GM19395 (cell line): Measurements from ENCODE around the gene MTCP1.

ENCODE experiments used
- ATAC-seq: cut with Tn5 transposase; IDR thresholded peaks from one replicate; pipeline ENCODE4 v1.9.1; 2021; ENCODE audit warnings: mild to moderate bottlenecking, moderate library complexity; ENCODE audit not compliant: unreplicated experiment

The MTCP1 gene

DNA sequence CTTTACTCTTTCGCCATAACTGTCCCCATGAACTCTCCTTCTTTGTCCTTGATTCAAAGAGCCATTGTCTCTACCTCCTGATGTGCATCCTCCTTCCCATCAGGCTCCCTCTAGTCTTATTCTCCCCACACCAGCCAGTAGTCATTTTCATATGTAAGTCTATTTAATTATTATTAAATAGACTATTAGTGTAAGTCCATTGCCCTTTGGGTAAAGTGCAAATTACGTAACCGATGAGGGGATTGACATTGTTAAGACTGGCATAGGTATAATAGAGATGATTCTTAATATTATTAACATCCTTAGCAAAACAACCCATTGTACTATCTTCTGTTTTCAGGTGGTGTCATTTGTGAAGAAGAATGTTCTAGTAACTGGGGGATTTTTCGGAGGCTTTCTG is 16.7 kb downstream of the MTCP1 start:
- ATAC-seq, result no peak

DNA sequence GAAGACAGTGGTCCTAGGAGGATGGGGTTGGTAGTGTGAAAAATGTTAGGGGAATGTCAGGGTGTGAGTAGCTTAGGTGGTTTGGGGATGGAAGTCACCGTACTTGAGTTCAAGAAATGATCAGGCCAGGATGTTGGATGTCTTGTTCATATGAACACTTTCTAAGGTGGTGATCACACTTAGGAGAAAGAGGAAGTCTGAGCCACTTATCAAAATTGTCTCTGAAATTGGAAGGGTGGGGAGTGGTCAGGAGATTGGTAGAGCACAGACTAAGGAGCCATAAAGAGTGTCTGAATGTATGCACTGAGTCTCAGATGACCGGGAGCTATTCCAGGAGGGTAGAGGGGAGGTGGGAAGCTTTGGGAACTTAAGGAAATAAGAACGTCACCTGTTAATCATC is 17.3 kb downstream of the MTCP1 start:
- ATAC-seq, result no peak

DNA sequence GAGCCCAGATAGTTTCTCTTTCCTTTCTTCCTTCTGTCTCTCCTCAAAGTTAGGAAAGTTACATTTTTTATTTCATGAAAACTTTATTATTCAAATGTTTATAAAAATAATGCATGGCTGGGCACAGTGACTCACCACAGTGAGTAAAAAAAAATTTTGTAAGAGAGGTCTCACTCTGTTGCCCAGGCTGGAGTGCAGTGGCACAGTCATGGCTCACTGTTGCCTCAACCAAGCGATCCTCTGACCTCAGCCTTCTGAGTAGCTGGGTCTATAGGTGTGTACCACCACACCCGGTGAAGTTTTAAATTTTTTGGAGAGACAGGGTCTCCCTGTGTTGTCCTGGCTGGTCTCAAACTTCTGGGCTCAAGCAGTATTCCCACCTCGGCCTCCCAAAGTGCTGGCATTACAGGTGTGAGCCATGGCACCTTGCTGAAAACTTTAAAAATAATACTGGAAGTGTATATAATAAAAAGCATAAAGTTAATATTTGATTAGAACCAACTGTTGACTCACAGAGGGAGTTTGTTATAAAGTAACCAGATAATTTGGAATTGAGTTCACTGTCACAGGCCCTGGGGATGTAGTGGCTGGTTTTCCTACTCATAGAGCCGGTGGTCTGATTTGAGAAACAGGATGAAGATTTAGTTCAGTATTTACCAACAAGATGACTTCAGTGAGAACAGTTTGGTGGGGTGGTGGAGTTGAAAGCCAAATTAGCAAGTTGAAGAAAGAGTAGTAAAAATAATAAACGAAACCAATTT is 18.0 kb downstream of the MTCP1 start:
- ATAC-seq, result no peak

DNA sequence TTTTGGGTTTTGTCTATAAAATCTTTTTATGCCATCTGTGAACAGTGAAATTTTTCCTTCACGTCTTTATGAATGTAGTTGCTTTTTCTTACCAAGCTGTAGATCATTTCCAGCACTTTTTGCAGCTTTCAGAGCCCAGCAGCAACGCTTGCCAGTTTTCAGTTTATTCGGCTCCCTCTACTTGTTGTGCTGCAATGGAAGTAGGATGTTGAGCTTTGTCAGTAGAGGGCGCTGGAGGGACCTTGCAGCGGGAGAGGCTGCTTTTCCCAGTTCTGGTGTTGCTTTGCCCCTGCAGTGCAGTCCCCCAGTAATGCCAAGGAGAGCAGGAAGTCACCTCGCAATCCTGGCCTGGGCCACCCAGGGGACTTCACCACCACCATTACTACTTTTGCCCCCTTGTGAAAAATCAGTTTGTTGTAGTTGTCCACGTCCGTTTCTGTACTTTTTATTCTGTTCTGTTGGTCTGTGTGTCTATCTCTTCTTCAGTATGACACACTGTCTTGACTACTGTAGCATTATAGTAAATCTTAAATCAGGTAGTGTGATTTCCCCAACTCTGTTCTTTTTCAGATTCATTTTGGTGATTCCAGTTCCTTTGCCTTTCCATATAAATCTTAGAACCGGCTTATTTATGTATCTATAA is 21.8 kb downstream of the MTCP1 start:
- ATAC-seq, result no peak

DNA sequence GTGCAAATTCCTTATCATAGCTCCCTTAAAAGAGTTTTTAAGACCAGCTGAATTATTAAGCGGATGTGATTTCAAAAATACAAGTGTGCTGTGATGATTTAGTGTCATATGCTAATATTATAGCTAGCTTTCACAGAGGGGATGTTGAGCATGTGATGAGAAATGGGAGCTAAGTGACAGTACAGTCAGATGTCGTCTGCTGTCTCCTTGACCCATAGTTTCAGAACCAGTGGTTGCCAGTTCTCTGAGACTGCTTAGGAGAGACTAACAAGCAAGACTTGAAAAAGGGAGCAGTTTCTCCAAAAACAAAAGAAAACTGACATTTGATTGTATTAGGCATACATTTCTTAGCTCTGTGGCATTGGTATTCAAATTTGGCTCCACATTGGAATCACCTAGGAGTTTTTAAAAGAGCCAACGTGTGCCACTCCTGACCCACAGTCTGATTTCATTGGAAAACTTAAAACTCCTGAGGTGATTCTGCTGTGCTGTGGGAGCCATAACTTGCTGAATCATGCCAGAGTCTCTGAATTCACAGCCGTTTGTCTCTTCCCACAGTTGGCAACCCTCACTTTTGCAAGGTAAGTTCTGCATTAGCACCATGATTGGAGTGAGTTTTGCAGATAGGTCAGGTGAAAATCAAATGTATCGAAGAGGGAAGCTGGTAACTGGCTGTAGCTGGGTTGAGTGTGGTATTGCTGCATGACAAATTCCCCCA is 24.0 kb downstream of the MTCP1 start:
- no peak for ATAC-seq

DNA sequence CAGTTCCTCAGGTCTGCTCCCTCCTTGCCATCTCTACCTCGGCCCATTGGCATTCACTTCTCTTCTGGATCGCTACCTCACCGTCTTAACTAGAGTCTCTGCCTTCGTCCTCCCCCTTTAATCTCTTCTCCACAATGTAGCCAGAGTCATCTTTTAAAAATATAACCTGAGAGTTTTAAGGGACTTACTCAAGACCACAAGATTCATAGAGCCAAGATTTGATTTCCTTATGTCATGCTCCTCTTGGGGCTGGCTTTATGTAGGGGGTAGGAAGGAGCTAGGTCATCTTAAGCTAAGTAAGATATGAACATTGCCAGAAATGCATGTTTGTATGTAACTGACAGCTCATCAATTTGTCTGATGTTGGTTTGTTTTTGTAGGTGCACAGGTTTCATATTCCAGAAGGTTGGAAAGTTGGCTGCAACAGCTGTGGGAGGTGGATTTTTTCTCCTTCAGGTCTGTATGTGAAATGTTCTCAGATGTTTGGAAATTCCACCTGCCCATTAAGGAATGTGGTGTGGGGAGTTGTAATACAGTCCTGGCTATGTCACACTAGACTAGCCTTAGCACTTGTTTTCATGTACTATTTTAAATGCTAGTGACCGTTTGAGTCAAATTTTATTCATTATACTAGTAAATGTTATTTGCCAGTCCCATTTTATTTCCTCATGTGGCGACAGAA is 24.7 kb downstream of the MTCP1 start:
- ATAC-seq, result no peak

DNA sequence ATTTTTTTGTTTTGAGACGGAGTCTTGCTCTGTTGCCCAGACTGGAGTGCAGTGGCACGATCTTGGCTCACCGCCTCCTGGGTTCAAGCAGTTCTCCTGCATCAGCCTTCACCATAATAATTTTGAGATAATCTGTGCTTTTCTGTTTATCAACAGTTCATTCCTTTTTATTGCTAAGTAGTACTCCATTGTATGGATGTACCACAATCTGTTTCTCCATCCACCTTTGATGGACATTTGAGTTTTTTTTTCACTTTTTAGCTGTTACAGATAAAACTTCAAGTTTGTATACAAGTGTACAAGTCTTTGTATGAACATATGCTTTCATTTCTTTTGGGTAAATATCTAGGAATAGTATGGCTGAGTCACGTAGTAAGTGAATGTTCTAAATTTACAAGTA is 35.2 kb downstream of the MTCP1 start:
- no peak for ATAC-seq

DNA sequence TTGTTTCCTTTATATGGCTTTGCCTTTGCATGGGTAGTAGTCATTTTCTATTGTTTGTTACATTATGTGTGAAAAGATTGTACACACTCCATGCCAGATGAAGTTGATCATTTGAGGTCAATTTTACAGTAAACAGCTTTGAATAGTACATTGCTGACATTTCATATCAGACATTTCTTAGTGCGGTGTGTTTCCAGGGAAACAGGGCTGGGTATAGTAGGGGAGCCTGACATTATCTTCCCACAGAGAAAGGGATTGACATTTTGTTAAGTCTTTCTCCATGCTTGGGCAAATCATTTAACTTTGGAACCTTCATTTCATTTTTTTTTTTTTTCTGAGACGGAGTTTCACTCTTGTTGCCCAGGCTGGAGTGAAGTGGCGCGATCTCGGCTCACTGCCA is 39.3 kb downstream of the MTCP1 start:
- no peak for ATAC-seq

DNA sequence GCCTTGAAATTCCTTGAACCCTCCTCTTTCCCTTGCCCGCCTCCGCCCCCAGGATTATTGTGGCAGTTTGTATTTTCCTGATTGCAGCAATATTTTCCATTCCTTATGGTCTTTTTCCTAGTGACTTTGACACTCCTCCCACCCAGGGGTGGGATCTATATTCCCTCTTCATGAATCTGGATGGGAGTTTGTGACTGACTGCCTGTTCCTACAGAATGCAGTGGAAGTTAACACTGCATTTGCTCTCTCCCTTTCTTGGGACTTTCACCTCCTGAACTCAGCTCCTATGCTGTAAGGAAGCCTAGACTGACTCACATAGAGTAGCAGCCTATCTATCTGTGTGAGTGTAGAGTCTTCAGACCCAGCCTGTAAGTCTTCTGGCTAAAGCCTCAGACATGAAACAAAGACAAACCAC is 42.1 kb downstream of the MTCP1 start:
- no peak for ATAC-seq

DNA sequence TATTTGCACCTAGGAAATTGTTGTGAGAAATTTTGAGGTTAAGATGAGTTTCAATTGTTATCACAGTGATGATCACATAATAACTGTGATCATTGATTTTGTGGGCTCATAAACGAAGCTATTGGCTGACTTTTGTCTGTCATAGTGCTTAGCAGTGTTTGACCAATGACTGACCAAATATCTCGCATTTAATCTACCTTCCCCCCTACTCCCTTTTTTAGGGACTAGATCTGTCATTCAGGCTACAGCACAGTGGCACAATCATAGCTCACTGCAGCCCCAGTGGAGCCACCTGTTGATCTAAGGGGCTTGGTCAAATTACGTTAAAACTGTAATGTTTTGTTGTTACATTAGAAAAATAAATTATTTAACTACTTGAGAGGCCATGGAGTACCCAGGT is 42.8 kb downstream of the MTCP1 start:
- no peak for ATAC-seq

DNA sequence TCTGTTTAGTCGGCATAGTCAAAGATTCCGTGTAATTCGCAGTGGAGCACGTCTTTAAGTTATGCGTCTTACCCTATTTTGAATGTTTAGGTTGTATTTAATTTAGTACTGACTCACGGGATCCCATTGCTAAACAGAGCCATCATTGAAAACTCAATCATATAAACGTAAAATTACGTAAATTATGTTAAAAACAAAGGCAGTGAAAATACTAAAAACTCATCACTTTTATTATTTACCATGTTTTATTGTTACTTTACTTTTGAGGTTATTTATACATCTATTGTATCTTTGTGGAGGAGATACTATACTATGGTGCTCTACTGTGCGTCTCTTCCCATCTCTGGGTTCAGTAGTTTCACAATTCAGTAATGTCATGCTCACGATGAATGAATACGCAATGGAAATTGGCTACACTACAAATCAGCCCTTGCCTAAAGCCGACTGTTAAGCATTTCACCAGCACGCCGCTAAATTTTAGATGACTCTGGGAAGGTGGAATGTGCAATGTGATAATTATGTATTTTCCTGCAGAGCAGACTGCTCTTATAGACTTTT is 43.3 kb downstream of the MTCP1 start:
- no peak for ATAC-seq

DNA sequence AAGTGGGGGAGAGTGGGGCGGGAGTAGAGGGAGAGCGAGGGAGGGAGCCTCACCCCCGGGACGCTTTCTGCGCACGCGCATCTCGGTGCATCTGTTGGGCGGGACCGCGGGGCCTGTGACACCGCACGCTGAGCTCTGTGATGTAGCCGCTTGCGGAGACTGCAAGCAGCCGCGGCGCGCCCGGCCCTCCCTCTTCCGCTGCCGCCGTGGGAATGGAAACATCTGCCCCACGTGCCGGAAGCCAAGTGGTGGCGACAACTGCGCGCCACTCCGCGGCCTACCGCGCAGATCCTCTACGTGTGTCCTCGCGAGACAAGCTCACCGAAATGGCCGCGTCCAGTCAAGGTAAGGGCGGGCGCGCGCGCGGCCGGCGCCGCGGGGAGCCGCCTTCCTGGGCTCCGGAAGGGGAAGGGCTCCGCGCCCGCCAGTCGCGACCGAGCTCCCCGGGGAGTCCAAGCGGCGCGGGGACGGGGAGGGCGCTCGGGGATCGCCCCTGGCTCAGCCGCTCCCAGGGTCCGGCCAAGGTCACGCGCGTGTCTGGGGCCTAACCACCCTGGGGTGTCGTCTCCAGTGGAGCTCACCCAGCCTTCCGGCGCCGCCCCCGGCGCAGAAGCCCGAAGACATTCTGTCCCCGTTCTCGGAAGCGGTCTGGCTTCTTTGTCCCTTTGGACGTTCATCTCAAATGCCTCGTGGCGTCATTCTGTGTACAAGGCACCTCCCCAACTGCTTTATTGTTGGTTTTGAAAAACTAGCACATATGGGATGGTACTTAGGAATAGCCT is 44.0 kb downstream of the MTCP1 start, which contains the start of gene FUNDC2:
Gene FUNDC2, plus strand, starts transcription at position 118 of the 782 bp plus-strand sequence. Its CDS starts 95 bp downstream, at position 213.
- peak; percentile 91 for ATAC-seq

DNA sequence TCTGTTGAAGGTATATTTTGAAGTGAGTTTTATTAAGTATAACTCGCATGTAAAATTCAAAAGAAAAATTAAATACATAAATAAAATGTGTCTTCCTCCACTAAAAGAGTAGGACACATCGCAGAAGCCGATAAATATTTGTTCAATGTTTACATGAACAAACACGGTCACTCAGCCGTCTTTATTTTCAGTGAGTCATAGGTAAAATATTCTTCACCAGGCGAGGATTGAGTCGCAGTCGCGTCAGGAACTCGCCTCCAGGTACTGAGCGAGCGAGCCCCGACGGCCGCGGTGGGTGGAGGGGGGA is 44.6 kb downstream of the MTCP1 start:
- ATAC-seq, result no peak

DNA sequence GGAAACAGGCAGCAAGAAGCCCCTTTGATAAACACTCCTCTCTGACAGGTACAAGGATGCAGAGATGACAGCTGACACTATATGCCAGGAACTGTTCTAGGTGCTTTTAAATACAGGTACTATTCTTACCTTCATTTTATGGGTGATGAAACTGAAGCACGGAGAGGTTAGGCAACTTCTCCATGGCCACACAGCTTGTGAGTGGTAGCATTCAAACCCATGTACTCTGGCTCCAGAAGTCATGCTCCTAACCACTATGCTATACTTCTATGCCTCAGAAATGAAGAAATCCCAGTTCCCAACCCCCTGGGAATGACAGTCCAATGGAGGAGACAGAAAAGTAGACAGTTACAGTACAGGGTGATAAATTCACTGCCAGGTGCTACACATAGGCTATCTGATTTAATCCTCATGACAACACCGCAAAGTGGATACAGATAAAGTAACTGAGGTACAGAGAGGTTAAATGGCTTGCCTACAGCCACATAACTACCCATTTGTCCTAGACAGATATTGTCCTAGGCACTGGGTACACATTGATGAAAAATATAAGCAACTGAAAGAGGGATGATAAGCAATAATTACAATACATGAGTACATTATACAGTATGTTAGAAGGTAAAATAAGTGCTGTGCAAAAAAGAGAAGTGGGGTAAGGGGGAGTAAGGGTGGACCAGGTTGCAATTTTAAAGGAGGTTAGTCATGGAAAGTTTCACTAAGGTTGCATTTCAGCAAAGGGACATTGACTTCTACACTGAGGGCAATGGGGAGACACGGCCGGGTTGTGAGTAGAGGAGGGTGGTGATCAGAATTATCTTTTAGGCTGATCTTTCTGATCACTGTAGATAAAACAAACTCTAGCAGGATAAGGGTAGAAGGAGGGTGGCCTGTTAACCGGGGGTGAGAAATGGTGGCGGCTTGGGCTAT is 46.8 kb downstream of the MTCP1 start:
- no peak for ATAC-seq

DNA sequence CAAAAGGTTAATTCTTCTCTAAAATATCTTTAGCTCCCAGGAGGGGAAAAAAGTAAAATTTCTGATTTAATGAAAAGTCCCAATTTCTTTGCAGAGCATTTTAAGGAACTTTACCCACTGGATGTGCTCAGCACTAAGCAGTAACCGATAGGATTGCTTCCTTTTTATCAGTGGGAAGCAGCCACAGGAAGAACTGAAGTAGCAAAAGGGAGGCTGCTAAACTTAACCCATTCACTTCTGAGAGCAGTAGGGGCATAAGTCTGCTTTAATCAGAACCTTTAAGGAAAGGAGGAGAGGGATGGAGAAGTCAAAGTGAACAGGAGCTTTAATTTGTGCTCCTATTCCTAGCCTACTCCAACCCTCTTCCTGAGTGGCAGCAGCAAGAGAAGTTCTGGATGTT is 48.4 kb downstream of the MTCP1 start, which contains the start of gene F8:
Gene F8, minus strand, starts transcription at position 139 of the 400 bp plus-strand sequence. CDS start 171 bp downstream, outside the sequence.
- no peak for ATAC-seq

DNA sequence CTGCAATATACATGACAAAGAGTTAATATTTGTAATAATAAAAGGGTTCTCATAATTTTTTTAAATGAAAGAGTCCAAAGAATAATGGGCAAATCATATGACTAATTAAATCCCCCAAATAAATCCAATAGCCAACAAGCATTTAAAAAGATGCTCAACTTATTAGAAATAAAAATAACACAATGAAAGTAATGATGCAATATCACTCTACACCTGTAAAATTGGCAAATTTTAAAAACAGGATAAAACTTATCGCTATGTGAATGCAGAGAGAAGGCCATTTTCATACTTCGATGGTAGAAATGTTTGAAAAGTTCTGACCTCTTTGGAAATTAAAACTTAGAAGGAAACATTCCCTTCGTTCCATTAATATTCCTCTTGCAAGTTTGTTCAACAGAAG is 50.3 kb downstream of the MTCP1 start:
- ATAC-seq, result no peak
